ENCODE results near the gene LRBA.

GRCh38 chr4:150572704-150573504, 442.2 kb downstream of the LRBA start:
- no peak for TF ChIP-seq CTCF (IDR thresholded peaks at IDR 0.05)
- TF ChIP-seq POLR2A (IDR thresholded peaks at IDR 0.05): no peak

Data from body of pancreas (tissue), 4 donors.